ENCODE results near the gene TSBP1.

DNA sequence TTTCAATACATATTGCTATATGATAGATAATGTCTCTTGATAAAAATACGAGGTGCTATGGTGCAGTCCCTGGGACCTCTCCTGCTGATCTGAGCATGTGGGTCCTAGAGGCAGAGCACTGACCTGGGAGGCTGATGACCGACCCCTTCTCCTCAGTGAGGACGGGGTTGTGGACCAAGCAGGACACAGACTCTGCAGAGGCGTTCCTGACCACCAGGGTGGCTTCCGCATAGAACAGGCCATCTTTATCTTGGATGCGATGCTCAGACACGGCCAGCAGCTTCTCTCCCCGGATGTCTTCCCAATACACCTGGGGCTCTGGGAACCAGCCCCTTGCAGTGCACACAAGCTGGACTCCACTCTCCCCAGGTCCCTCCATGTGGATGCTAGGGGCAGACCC, 31.1 kb upstream of the TSBP1 start:
- TF ChIP-seq, protein P1, sequence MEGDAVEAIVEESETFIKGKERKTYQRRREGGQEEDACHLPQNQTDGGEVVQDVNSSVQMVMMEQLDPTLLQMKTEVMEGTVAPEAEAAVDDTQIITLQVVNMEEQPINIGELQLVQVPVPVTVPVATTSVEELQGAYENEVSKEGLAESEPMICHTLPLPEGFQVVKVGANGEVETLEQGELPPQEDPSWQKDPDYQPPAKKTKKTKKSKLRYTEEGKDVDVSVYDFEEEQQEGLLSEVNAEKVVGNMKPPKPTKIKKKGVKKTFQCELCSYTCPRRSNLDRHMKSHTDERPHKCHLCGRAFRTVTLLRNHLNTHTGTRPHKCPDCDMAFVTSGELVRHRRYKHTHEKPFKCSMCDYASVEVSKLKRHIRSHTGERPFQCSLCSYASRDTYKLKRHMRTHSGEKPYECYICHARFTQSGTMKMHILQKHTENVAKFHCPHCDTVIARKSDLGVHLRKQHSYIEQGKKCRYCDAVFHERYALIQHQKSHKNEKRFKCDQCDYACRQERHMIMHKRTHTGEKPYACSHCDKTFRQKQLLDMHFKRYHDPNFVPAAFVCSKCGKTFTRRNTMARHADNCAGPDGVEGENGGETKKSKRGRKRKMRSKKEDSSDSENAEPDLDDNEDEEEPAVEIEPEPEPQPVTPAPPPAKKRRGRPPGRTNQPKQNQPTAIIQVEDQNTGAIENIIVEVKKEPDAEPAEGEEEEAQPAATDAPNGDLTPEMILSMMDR (IDR thresholded peaks at IDR 0.05), result no peak
- no peak for TF ChIP-seq POLR2A (IDR thresholded peaks at IDR 0.05)

Measured in heart left ventricle (tissue), 13 donors.